ENCODE measurements around the gene P2RY2.
A peak's percentile ranks its signal among the peaks of the same experiment; 100 is the strongest.

The P2RY2 gene

DNA sequence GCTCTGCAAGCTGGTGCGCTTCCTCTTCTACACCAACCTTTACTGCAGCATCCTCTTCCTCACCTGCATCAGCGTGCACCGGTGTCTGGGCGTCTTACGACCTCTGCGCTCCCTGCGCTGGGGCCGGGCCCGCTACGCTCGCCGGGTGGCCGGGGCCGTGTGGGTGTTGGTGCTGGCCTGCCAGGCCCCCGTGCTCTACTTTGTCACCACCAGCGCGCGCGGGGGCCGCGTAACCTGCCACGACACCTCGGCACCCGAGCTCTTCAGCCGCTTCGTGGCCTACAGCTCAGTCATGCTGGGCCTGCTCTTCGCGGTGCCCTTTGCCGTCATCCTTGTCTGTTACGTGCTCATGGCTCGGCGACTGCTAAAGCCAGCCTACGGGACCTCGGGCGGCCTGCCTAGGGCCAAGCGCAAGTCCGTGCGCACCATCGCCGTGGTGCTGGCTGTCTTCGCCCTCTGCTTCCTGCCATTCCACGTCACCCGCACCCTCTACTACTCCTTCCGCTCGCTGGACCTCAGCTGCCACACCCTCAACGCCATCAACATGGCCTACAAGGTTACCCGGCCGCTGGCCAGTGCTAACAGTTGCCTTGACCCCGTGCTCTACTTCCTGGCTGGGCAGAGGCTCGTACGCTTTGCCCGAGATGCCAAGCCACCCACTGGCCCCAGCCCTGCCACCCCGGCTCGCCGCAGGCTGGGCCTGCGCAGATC lies 16.5 kb downstream of the P2RY2 start:
- Histone ChIP-seq H3K4me2 (ENCODE audit: insufficient read depth, low read length, poor library complexity, severe bottlenecking) (no peak overlapping the region), H3K4ac (ENCODE audit: low read length) (no peak overlapping the region), H4K8ac (ENCODE audit: low read depth, low read length) (no peak overlapping the region), H3K14ac (ENCODE audit: low read length) (no peak overlapping the region), H3K9me3 (replicated peaks in 1 of 2; ENCODE audit: control insufficient read depth in 2 of 2, insufficient read depth in 1 of 2, low read depth in 1 of 2, low read length in 2 of 2) (no peaks in the 10 kb centered on the region), H2BK12ac (ENCODE audit: low read length) (no peak overlapping the region), H3K79me1 (ENCODE audit: low read depth, low read length) (peaks cover 5% of the 10 kb centered on the region), H2BK120ac (ENCODE audit: low read depth, low read length) (no peak overlapping the region), H2BK15ac (ENCODE audit: low read length) (peak overlapping the region; percentile 9), H3K9ac (ENCODE audit: low read depth, low read length, poor library complexity) (no peak overlapping the region), H3K4me1 (ENCODE audit: control insufficient read depth in 2 of 2, insufficient read depth in 1 of 2, low read depth in 1 of 2, low read length in 2 of 2) (peaks cover 2 to 6% of the 10 kb centered on the region in 2 donors), H3K27me3 (ENCODE audit: control insufficient read depth in 3 of 3, insufficient read depth in 3 of 3, low read depth in 1 of 3, low read length in 3 of 3) (peaks cover 0 to 12% (median 0%) of the 10 kb centered on the region in 3 experiments), H3K36me3 (replicated peaks in 1 of 2; ENCODE audit: control insufficient read depth in 2 of 2, insufficient read depth in 2 of 2, low read length in 2 of 2) (no peaks in the 10 kb centered on the region), H3K4me3 (ENCODE audit: low read length in 2 of 2) (no peak overlapping the region), H2BK5ac (ENCODE audit: low read length) (no peak overlapping the region), H4K91ac (ENCODE audit: low read depth, low read length, poor library complexity) (no peak overlapping the region), H3K18ac (ENCODE audit: low read length) (no peak overlapping the region), H3K27ac (replicated peaks; ENCODE audit: low read length) (no peak overlapping the region), H2AK5ac (ENCODE audit: low read depth, low read length) (peak overlapping the region; percentile 20), H2AFZ (ENCODE audit: low read length) (no peak overlapping the region), H3K23ac (ENCODE audit: low read depth, low read length, poor library complexity) (peak overlapping the region; percentile 77)
- DNase-seq (ENCODE audit: low spot score): no peak
- WGBS, 2 donors (ENCODE audit: extremely low coverage in 2 of 2, insufficient read length in 2 of 2, insufficient replicate concordance in 1 of 2): no CpG with 5 or more reads among the region's 56 CpGs

DNA sequence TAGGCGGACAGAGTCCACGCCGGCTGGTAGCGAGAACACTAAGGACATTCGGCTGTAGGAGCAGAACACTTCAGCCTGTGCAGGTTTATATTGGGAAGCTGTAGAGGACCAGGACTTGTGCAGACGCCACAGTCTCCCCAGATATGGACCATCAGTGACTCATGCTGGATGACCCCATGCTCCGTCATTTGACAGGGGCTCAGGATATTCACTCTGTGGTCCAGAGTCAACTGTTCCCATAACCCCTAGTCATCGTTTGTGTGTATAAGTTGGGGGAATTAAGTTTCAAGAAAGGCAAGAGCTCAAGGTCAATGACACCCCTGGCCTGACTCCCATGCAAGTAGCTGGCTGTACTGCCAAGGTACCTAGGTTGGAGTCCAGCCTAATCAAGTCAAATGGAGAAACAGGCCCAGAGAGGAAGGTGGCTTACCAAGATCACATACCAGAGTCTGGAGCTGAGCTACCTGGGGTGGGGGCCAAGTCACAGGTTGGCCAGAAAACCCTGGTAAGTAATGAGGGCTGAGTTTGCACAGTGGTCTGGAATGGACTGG lies 17.2 kb downstream of the P2RY2 start:
- DNase-seq (ENCODE audit: low spot score): no peak
- WGBS, 2 donors (ENCODE audit: extremely low coverage in 2 of 2, insufficient read length in 2 of 2, insufficient replicate concordance in 1 of 2): no CpG with 5 or more reads among the region's 8 CpGs

DNA sequence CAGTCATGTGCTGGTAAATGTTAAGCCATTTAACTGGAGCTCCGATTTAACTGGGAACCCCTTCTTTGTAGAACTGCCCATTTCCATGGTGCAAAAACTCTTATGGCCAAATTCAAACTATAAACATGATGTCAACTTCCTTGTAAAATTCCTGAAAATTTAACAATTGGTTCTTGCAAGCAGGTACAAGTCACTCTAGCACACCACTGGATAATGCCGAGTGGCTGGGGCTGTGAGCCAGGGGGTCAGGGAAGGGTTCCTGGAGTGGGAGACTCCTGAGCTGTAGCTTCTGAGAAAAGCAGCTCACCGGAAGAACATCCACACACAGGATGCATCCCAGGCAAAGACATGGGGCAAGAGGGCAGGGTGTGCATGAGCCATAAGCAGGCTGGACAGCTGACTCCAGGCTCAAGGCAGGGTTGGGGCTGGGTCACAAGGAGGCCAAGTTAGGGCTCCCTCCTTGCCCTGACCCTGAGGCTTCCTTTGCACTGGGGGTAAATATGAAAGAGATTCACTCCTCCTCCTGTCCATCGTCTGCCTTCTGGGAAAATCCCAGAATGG lies 18.2 kb downstream of the P2RY2 start:
- Histone ChIP-seq H4K91ac (ENCODE audit: low read depth, low read length, poor library complexity) (no peak overlapping the region), H2AK5ac (ENCODE audit: low read depth, low read length) (peak overlapping the region; percentile 9), H2AFZ (ENCODE audit: low read length) (no peak overlapping the region), H2BK5ac (ENCODE audit: low read length) (no peak overlapping the region), H2BK15ac (ENCODE audit: low read length) (peak overlapping the region; percentile 8), H3K4me3 (ENCODE audit: low read length in 2 of 2) (no peak overlapping the region), H3K27me3 (ENCODE audit: control insufficient read depth in 3 of 3, insufficient read depth in 3 of 3, low read depth in 1 of 3, low read length in 3 of 3) (peaks cover 0 to 8% (median 0%) of the 10 kb centered on the region in 3 experiments), H3K27ac (replicated peaks; ENCODE audit: low read length) (no peak overlapping the region), H3K4me1 (ENCODE audit: control insufficient read depth in 2 of 2, insufficient read depth in 1 of 2, low read depth in 1 of 2, low read length in 2 of 2) (peaks cover 2 to 9% of the 10 kb centered on the region in 2 donors), H2BK120ac (ENCODE audit: low read depth, low read length) (no peak overlapping the region), H2BK12ac (ENCODE audit: low read length) (no peak overlapping the region), H3K18ac (ENCODE audit: low read length) (no peak overlapping the region), H3K9ac (ENCODE audit: low read depth, low read length, poor library complexity) (no peak overlapping the region), H3K36me3 (replicated peaks in 1 of 2; ENCODE audit: control insufficient read depth in 2 of 2, insufficient read depth in 2 of 2, low read length in 2 of 2) (no peaks in the 10 kb centered on the region), H3K79me1 (ENCODE audit: low read depth, low read length) (peaks cover 5% of the 10 kb centered on the region), H3K9me3 (replicated peaks in 1 of 2; ENCODE audit: control insufficient read depth in 2 of 2, insufficient read depth in 1 of 2, low read depth in 1 of 2, low read length in 2 of 2) (no peaks in the 10 kb centered on the region), H4K8ac (ENCODE audit: low read depth, low read length) (no peak overlapping the region), H3K4ac (ENCODE audit: low read length) (no peak overlapping the region), H3K4me2 (ENCODE audit: insufficient read depth, low read length, poor library complexity, severe bottlenecking) (no peak overlapping the region), H3K23ac (ENCODE audit: low read depth, low read length, poor library complexity) (no peak overlapping the region), H3K14ac (ENCODE audit: low read length) (no peak overlapping the region)
- DNase-seq (ENCODE audit: low spot score): no peak
- no CpG with 5 or more reads among the region's 4 CpGs for WGBS, 2 donors (ENCODE audit: extremely low coverage in 2 of 2, insufficient read length in 2 of 2, insufficient replicate concordance in 1 of 2)

More for the DNA sequence above, 17.2 kb downstream of the P2RY2 start:
- no peak overlapping the region for H3K27ac ChIP-seq (replicated peaks; ENCODE audit: low read length)
- H3K4me3 ChIP-seq (ENCODE audit: low read length in 2 of 2): no peak overlapping the region
- H2BK120ac ChIP-seq (ENCODE audit: low read depth, low read length): no peak overlapping the region
- H2BK5ac ChIP-seq (ENCODE audit: low read length): no peak overlapping the region
- no peak overlapping the region for H2AFZ ChIP-seq (ENCODE audit: low read length)
- no peaks in the 10 kb centered on the region for H3K9me3 ChIP-seq (replicated peaks in 1 of 2; ENCODE audit: control insufficient read depth in 2 of 2, insufficient read depth in 1 of 2, low read depth in 1 of 2, low read length in 2 of 2)
- H3K36me3 ChIP-seq (replicated peaks in 1 of 2; ENCODE audit: control insufficient read depth in 2 of 2, insufficient read depth in 2 of 2, low read length in 2 of 2): no peaks in the 10 kb centered on the region
- H4K8ac ChIP-seq (ENCODE audit: low read depth, low read length): no peak overlapping the region
- H3K23ac ChIP-seq (ENCODE audit: low read depth, low read length, poor library complexity): no peak overlapping the region
- H4K91ac ChIP-seq (ENCODE audit: low read depth, low read length, poor library complexity): no peak overlapping the region
- no peak overlapping the region for H3K9ac ChIP-seq (ENCODE audit: low read depth, low read length, poor library complexity)
- peak overlapping the region; percentile 20 for H2AK5ac ChIP-seq (ENCODE audit: low read depth, low read length)
- H3K4me1 ChIP-seq (ENCODE audit: control insufficient read depth in 2 of 2, insufficient read depth in 1 of 2, low read depth in 1 of 2, low read length in 2 of 2): peaks cover 2 to 7% of the 10 kb centered on the region in 2 donors
- peaks cover 0 to 8% (median 0%) of the 10 kb centered on the region in 3 experiments for H3K27me3 ChIP-seq (ENCODE audit: control insufficient read depth in 3 of 3, insufficient read depth in 3 of 3, low read depth in 1 of 3, low read length in 3 of 3)
- no peak overlapping the region for H3K4ac ChIP-seq (ENCODE audit: low read length)
- H3K14ac ChIP-seq (ENCODE audit: low read length): no peak overlapping the region
- H3K4me2 ChIP-seq (ENCODE audit: insufficient read depth, low read length, poor library complexity, severe bottlenecking): no peak overlapping the region
- no peak overlapping the region for H2BK12ac ChIP-seq (ENCODE audit: low read length)
- no peak overlapping the region for H2BK15ac ChIP-seq (ENCODE audit: low read length)
- no peak overlapping the region for H3K18ac ChIP-seq (ENCODE audit: low read length)
- H3K79me1 ChIP-seq (ENCODE audit: low read depth, low read length): peaks cover 5% of the 10 kb centered on the region

DNA sequence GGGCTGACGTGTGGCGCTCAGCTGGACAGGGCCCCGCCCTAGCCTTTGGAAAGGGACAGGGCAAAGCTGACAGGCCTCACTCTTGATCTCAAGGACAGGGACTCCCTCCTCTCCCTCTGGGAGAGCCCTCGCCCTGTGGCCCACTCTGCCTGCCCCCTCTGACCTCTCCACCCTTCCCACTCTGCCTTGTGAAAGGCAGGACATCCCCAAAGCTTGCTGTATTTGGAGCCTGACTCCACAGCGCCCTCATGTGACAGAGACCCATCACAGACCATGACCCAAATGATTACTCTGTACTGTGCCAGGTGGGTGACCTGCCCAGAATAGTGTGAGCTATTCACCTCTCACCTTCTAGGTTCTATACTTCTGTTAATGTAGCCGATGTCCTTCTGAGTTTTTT lies 18.8 kb downstream of the P2RY2 start:
- no peak overlapping the region for H3K23ac ChIP-seq (ENCODE audit: low read depth, low read length, poor library complexity)
- no peak overlapping the region for H2AFZ ChIP-seq (ENCODE audit: low read length)
- no peak overlapping the region for H3K18ac ChIP-seq (ENCODE audit: low read length)
- H3K4ac ChIP-seq (ENCODE audit: low read length): no peak overlapping the region
- H2BK120ac ChIP-seq (ENCODE audit: low read depth, low read length): no peak overlapping the region
- no peak overlapping the region for H2BK12ac ChIP-seq (ENCODE audit: low read length)
- H3K27ac ChIP-seq (replicated peaks; ENCODE audit: low read length): no peak overlapping the region
- H3K36me3 ChIP-seq (replicated peaks in 1 of 2; ENCODE audit: control insufficient read depth in 2 of 2, insufficient read depth in 2 of 2, low read length in 2 of 2): no peaks in the 10 kb centered on the region
- no peak overlapping the region for H4K8ac ChIP-seq (ENCODE audit: low read depth, low read length)
- no peak overlapping the region for H3K14ac ChIP-seq (ENCODE audit: low read length)
- H3K79me1 ChIP-seq (ENCODE audit: low read depth, low read length): peaks cover 5% of the 10 kb centered on the region
- H2BK15ac ChIP-seq (ENCODE audit: low read length): no peak overlapping the region
- H4K91ac ChIP-seq (ENCODE audit: low read depth, low read length, poor library complexity): no peak overlapping the region
- H2AK5ac ChIP-seq (ENCODE audit: low read depth, low read length): peak overlapping the region; percentile 9
- no peak overlapping the region for H2BK5ac ChIP-seq (ENCODE audit: low read length)
- no peak overlapping the region for H3K4me3 ChIP-seq (ENCODE audit: low read length in 2 of 2)
- H3K4me2 ChIP-seq (ENCODE audit: insufficient read depth, low read length, poor library complexity, severe bottlenecking): no peak overlapping the region
- no CpG with 5 or more reads among the region's 6 CpGs for WGBS, 2 donors (ENCODE audit: extremely low coverage in 2 of 2, insufficient read length in 2 of 2, insufficient replicate concordance in 1 of 2)
- peaks cover 2 to 9% of the 10 kb centered on the region in 2 donors for H3K4me1 ChIP-seq (ENCODE audit: control insufficient read depth in 2 of 2, insufficient read depth in 1 of 2, low read depth in 1 of 2, low read length in 2 of 2)
- H3K9me3 ChIP-seq (replicated peaks in 1 of 2; ENCODE audit: control insufficient read depth in 2 of 2, insufficient read depth in 1 of 2, low read depth in 1 of 2, low read length in 2 of 2): no peaks in the 10 kb centered on the region
- DNase-seq (ENCODE audit: low spot score): peak; percentile 62
- H3K9ac ChIP-seq (ENCODE audit: low read depth, low read length, poor library complexity): no peak overlapping the region
- peaks cover 0 to 8% (median 0%) of the 10 kb centered on the region in 3 experiments for H3K27me3 ChIP-seq (ENCODE audit: control insufficient read depth in 3 of 3, insufficient read depth in 3 of 3, low read depth in 1 of 3, low read length in 3 of 3)
